MCF 10A (cell line): Measurements from ENCODE around the gene PCTP. TPM values are rescaled to one million over a fixed set of nuclear protein-coding genes. Genes with fewer than 3 reads are reported as not detected.

Experiments used
- BruUV-seq: library from RNA; stranded (reverse); fragments of 400-500 nt; replicated peaks from 2 replicates; lab custom pipeline; 2021; lab: Mats Ljungman, UMichigan
- CTCF ChIA-PET: fragments of 300-600 bp; sonication (Branson Sonifier 250); formaldehyde crosslinking; extraction: SDS; loops from one replicate; lab custom pipeline; 2021; ENCODE audit warnings: antibody characterized with exemption, inconsistent platforms; lab: Yijun Ruan, JAX
- POLR2A ChIA-PET: fragments of 300-600, 350-650 bp; sonication (Branson Sonifier 250); formaldehyde crosslinking; extraction: SDS; loops from one replicate; lab custom pipeline; 2020; ENCODE audit warnings: antibody characterized with exemption, inconsistent platforms; lab: Yijun Ruan, JAX
- DNase-seq: peaks from one replicate; pipeline ENCODE4 v3.0.0-alpha.2; 2018; ENCODE audit not compliant: unreplicated experiment
- H3K27ac Mint-ChIP-seq: one replicate; pipeline ENCODE4 v1.8.0; 2022; ENCODE audit warnings: mild to moderate bottlenecking, low read depth, mixed read lengths; ENCODE audit not compliant: unreplicated experiment
- H3K27me3 Mint-ChIP-seq: one replicate; pipeline ENCODE4 v1.8.0; 2022; ENCODE audit warnings: mixed read lengths; ENCODE audit not compliant: insufficient read depth, unreplicated experiment
- H3K36me3 Mint-ChIP-seq: one replicate; pipeline ENCODE4 v1.8.0; 2022; ENCODE audit warnings: mild to moderate bottlenecking, moderate library complexity, mixed read lengths; ENCODE audit not compliant: insufficient read depth, unreplicated experiment
- H3K4me1 Mint-ChIP-seq: one replicate; pipeline ENCODE4 v1.8.0; 2022; ENCODE audit warnings: mixed read lengths; ENCODE audit not compliant: insufficient read depth, unreplicated experiment
- H3K4me3 Mint-ChIP-seq: one replicate; pipeline ENCODE4 v1.8.0; 2022; ENCODE audit warnings: mild to moderate bottlenecking, moderate library complexity, mixed read lengths; ENCODE audit not compliant: unreplicated experiment
- H3K9me3 Mint-ChIP-seq: one replicate; pipeline ENCODE4 v1.8.0; 2022; ENCODE audit warnings: mixed read lengths; ENCODE audit not compliant: unreplicated experiment
- intact Hi-C: fragments of 100-400 bp; cut with micrococcal nuclease; formaldehyde crosslinking; loops from 2 replicates; pipeline ENCODE4 v1.14.1; 2022
- total RNA-seq: library from RNA; stranded (reverse); gene quantifications from 2 replicates; pipeline ENCODE4 v1.2.3, GENCODE V29; 2022
- TF ChIP-seq, protein P1 (sequence below): fragments of 200-600 bp; IDR thresholded peaks from one replicate; pipeline ENCODE4 v1.8.0; 2022; ENCODE audit warnings: antibody characterized with exemption, mild to moderate bottlenecking; ENCODE audit not compliant: unreplicated experiment

Gene PCTP
- total RNA-seq, 1 experiment from 2014 or later = 10.2 TPM

GRCh38 chr17:55742272-55743102 lies 8.4 kb upstream of the PCTP start:
- Mint-ChIP-seq H3K36me3 (no peaks in the 10 kb centered on the region), H3K4me1 (peaks cover 21% of the 10 kb centered on the region), H3K9me3 (no peaks in the 10 kb centered on the region), H3K27ac (no peak overlapping the region), H3K27me3 (no peaks in the 10 kb centered on the region), H3K4me3 (peak overlapping the region; percentile 28)
- TF ChIP-seq, protein P1, sequence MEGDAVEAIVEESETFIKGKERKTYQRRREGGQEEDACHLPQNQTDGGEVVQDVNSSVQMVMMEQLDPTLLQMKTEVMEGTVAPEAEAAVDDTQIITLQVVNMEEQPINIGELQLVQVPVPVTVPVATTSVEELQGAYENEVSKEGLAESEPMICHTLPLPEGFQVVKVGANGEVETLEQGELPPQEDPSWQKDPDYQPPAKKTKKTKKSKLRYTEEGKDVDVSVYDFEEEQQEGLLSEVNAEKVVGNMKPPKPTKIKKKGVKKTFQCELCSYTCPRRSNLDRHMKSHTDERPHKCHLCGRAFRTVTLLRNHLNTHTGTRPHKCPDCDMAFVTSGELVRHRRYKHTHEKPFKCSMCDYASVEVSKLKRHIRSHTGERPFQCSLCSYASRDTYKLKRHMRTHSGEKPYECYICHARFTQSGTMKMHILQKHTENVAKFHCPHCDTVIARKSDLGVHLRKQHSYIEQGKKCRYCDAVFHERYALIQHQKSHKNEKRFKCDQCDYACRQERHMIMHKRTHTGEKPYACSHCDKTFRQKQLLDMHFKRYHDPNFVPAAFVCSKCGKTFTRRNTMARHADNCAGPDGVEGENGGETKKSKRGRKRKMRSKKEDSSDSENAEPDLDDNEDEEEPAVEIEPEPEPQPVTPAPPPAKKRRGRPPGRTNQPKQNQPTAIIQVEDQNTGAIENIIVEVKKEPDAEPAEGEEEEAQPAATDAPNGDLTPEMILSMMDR = no peak
- BruUV-seq = no TSS peak
- ChIA-PET CTCF (interaction anchor here (0.5 to 2.3 kb wide), 7 partner anchors 8 to 309 kb away, joined by 3 to 9 read pairs (median 4); partner anchors contain the start of gene PCTP), POLR2A (interaction anchor here (0.6 to 1.1 kb wide), 5 partner anchors 7 to 37 kb away, joined by 3 to 4 read pairs (median 3); partner anchors contain the start of gene PCTP)
- DNase-seq = no peak
- intact Hi-C loops = no loop called here

DNA sequence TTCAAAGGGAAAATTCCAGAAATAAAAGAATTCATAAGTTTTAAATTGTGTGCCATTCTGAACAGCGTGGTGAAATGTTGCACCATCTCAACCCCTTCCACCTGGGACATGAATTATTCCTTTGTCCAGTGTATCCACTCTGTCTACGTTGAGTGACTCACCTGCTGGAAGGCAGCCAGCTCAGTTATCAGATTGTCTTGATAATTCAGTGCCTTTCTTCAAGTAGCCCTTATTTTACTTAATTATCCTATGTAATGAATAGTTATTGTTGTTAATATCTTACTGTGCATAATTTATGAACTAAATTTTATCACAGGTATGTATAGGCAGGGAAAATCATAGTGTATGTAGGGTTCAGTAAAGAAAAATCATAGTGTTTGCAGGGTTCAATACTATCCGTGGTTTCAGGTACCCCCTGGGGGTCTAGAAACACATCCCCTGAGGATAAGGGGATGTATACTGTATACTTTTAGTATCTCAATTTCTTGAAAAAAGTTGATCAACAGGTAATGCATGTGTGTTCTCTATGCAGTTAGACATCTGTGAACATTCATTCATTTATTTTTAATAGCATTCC lies 7.7 kb upstream of the PCTP start:
- CTCF ChIA-PET = interaction anchor here (0.7 to 2.3 kb wide), 5 partner anchors 8 to 26 kb away, joined by 3 to 9 read pairs (median 5); partner anchors contain the start of gene PCTP
- intact Hi-C loops = no loop called here
- Mint-ChIP-seq H3K4me1 (peaks cover 21% of the 10 kb centered on the region), H3K27ac (no peak overlapping the region), H3K4me3 (peak overlapping the region; percentile 28), H3K9me3 (no peaks in the 10 kb centered on the region), H3K27me3 (no peaks in the 10 kb centered on the region), H3K36me3 (no peaks in the 10 kb centered on the region)
- POLR2A ChIA-PET = interaction anchor here (0.6 to 1.1 kb wide), 3 partner anchors 8 to 13 kb away, joined by 3 to 4 read pairs (median 3); partner anchors contain the start of gene PCTP
- DNase-seq = peak; percentile 93
- BruUV-seq = no TSS peak
- TF ChIP-seq, protein P1 = no peak

- DNase-seq = no peak
- BruUV-seq = no TSS peak
- TF ChIP-seq, protein P1 = no peak
- Mint-ChIP-seq H3K4me1 (peaks cover 18% of the 10 kb centered on the region), H3K36me3 (no peaks in the 10 kb centered on the region), H3K9me3 (no peaks in the 10 kb centered on the region), H3K27ac (no peak overlapping the region), H3K4me3 (no peak overlapping the region), H3K27me3 (no peaks in the 10 kb centered on the region)
- ChIA-PET CTCF (interaction anchor here (0.7 kb wide), 1 partner anchor 487 kb away, joined by 4 read pairs; no protein-coding TSS in a partner anchor), POLR2A (no interaction called here)
- intact Hi-C loops = no loop called here
Measured at GRCh38 chr17:55745258-55745657, 5.6 kb upstream of the PCTP start.

- BruUV-seq = no TSS peak
- no peaks in the 10 kb centered on the region for H3K36me3 Mint-ChIP-seq
- CTCF ChIA-PET = no interaction called here
- H3K9me3 Mint-ChIP-seq = no peaks in the 10 kb centered on the region
- no peak overlapping the region for H3K4me3 Mint-ChIP-seq
- POLR2A ChIA-PET = no interaction called here
- H3K27me3 Mint-ChIP-seq = no peaks in the 10 kb centered on the region
- intact Hi-C loops = no loop called here
- H3K4me1 Mint-ChIP-seq = peaks cover 21% of the 10 kb centered on the region
- DNase-seq = no peak
- TF ChIP-seq, protein P1 = no peak
- no peak overlapping the region for H3K27ac Mint-ChIP-seq
Measured at GRCh38 chr17:55746466-55746865, 4.4 kb upstream of the PCTP start.
